Progenitor cell of endocrine pancreas (in vitro differentiated cells): ENCODE results near the gene NDST3. TPM values are rescaled to one million over a fixed set of nuclear protein-coding genes. Genes with fewer than 3 reads are reported as not detected.

Experiments
- DNase-seq: peaks from one replicate; pipeline ENCODE4 v3.0.0; 2021; ENCODE audit warnings: low spot score; ENCODE audit not compliant: unreplicated experiment
- H3K27ac Mint-ChIP-seq: 2 replicates; pipeline ENCODE4 v1.8.0; 2021; ENCODE audit warnings: mild to moderate bottlenecking, moderate library complexity, mixed read lengths
- H3K27me3 Mint-ChIP-seq: 2 replicates; pipeline ENCODE4 v1.8.0; 2021; ENCODE audit warnings: mixed read lengths
- H3K36me3 Mint-ChIP-seq: 2 replicates; pipeline ENCODE4 v1.8.0; 2022; ENCODE audit warnings: mixed read lengths; ENCODE audit not compliant: insufficient read depth
- H3K4me1 Mint-ChIP-seq: 2 replicates; pipeline ENCODE4 v1.8.0; 2021; ENCODE audit warnings: low read depth, mixed read lengths
- H3K4me3 Mint-ChIP-seq: 2 replicates; pipeline ENCODE4 v1.8.0; 2021; ENCODE audit warnings: low read depth, mild to moderate bottlenecking, moderate library complexity, mixed read lengths
- H3K9me3 Mint-ChIP-seq: 2 replicates; pipeline ENCODE4 v1.8.0; 2021; ENCODE audit warnings: low read depth, mixed read lengths
- CTCF ChIP-seq: fragments of 200-600 bp; sonication (generic); IDR thresholded peaks from one replicate; pipeline ENCODE4 v1.5.0; 2021; ENCODE audit warnings: antibody characterized with exemption, mild to moderate bottlenecking; ENCODE audit not compliant: unreplicated experiment
- total RNA-seq: library from RNA; stranded (reverse); gene quantifications from 2 replicates; pipeline ENCODE4 v1.2.1, GENCODE V29; 2021

NDST3 gene
- total RNA-seq, 1 donor from 2014 or later = 1.8 TPM

DNA sequence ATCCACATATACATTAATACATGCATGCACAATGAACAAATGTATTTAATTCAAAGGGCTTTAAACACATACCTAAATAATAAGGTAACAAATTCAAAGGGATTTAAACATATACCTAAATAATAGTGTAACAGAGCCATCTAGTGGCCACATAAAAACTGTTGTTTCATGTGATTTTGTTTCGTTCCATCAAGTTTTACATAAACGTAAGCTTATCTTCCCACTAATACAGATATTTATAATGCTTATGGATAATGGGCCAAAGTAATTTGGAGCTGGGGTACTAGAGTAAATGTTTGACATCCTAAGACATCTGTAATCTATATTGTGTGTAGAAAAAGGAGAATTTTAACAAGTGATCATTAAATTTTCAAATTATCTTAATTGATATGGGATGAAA, 236.2 kb downstream of the NDST3 start:
- no peaks in the 10 kb centered on the region for H3K4me1 Mint-ChIP-seq
- no peak for DNase-seq
- H3K9me3 Mint-ChIP-seq = no peaks in the 10 kb centered on the region
- H3K27me3 Mint-ChIP-seq = peaks cover 2% of the 10 kb centered on the region
- no peak overlapping the region for H3K27ac Mint-ChIP-seq
- H3K4me3 Mint-ChIP-seq = no peak overlapping the region
- no peaks in the 10 kb centered on the region for H3K36me3 Mint-ChIP-seq
- peak; percentile 76 for TF ChIP-seq CTCF

DNA sequence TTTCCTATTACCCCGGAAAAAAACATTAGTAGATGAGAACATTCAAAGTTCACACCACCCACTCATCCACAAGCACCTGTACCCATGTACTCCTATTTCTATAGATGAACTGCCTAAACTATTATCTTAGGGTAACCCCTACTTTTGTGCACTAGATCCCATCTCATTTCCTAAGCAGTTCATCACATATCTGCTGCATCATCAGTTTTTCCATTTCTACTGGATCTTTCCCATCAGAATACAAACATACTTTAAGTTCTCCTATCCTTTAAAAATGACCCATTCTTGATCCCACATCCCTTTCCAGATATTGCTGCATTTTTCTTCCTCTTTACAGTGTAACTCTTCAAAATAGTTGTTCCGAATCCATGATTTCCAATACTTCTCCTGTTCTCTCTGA, 237.5 kb downstream of the NDST3 start:
- TF ChIP-seq CTCF = no peak
- H3K4me3 Mint-ChIP-seq = no peak overlapping the region
- H3K36me3 Mint-ChIP-seq = no peaks in the 10 kb centered on the region

GRCh38 chr4:118273642-118274041, 239.4 kb downstream of the NDST3 start:
- H3K4me3 Mint-ChIP-seq = no peak overlapping the region
- no peaks in the 10 kb centered on the region for H3K9me3 Mint-ChIP-seq
- no peak for DNase-seq
- TF ChIP-seq CTCF = no peak
- no peaks in the 10 kb centered on the region for H3K36me3 Mint-ChIP-seq
- peaks cover 3% of the 10 kb centered on the region for H3K4me1 Mint-ChIP-seq
- H3K27ac Mint-ChIP-seq = no peak overlapping the region
- H3K27me3 Mint-ChIP-seq = peaks cover 2% of the 10 kb centered on the region

More for the DNA sequence above, 237.5 kb downstream of the NDST3 start:
- H3K9me3 Mint-ChIP-seq = no peaks in the 10 kb centered on the region
- no peaks in the 10 kb centered on the region for H3K4me1 Mint-ChIP-seq
- peaks cover 2% of the 10 kb centered on the region for H3K27me3 Mint-ChIP-seq
- DNase-seq = no peak
- H3K27ac Mint-ChIP-seq = no peak overlapping the region

DNA sequence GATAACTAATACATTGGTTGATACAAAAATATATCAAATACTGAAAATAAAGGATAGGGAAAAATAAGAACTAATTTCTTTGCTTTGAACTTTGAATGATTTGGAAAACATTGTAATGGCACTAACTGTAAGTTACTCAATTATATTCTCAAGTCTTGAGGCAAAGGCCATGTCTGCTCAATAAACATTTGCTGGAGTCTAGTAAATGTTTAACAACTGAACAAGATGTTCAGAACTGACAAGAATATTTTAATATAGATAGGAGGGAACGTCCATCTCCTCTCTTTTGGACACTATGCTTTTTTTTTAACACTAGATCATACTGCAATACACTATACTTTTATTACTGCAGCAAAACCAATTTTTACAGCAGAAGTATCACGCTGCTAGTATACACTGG, 242.3 kb downstream of the NDST3 start:
- no peak for DNase-seq
- H3K4me1 Mint-ChIP-seq = peaks cover 15% of the 10 kb centered on the region
- no peak for TF ChIP-seq CTCF
- H3K27me3 Mint-ChIP-seq = no peaks in the 10 kb centered on the region
- H3K27ac Mint-ChIP-seq = no peak overlapping the region
- no peak overlapping the region for H3K4me3 Mint-ChIP-seq
- no peaks in the 10 kb centered on the region for H3K9me3 Mint-ChIP-seq
- peaks cover 3% of the 10 kb centered on the region for H3K36me3 Mint-ChIP-seq

DNA sequence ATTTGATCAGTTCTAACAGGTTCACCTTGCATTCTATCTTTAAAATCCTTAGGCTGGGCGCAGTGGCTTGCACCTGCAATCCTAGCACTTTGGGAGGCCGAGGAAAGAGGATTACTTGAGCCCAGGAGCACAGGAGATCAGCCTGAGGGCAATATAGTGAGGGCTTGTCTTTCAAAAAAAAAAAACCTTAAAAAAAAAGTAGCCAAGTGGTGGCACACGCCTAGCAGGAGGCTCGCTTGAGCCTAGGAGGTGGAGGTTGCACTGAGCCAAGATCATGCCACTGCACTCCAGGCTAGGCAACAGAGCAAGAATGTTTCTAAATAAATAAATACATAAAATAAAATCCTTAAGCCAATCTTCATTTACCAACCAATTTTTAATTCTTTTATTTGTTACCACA, 243.0 kb downstream of the NDST3 start:
- Mint-ChIP-seq H3K27me3 (no peaks in the 10 kb centered on the region), H3K36me3 (peaks cover 3% of the 10 kb centered on the region), H3K4me1 (peaks cover 15% of the 10 kb centered on the region), H3K9me3 (no peaks in the 10 kb centered on the region), H3K27ac (no peak overlapping the region), H3K4me3 (peak overlapping the region; percentile 55)
- DNase-seq = no peak
- TF ChIP-seq CTCF = no peak
